CD4-positive, alpha-beta memory T cell (primary cell): Measurements from ENCODE around the gene TENT4B. TPM values are rescaled to one million over a fixed set of nuclear protein-coding genes. Genes with fewer than 3 reads are reported as not detected.

Source experiments
- polyA plus RNA-seq, 2 donors: library from polyadenylated mRNA; unstranded; fragments of 300-500 nt; fragmentation: Illumina TruSeq; gene quantifications; one replicate each; pipeline ENCODE4 v1.2.3, GENCODE V29; 2021
- total RNA-seq, 2 experiments: library from RNA; stranded (reverse); gene quantifications; one replicate each; pipeline ENCODE4 v1.2.3, GENCODE V29; 2021

Gene TENT4B
- total and polyA plus RNA-seq, 4 experiments from 2014 or later: 2.7 to 23.5 (median 15.2) TPM

Other genes starting within 250 kb of the TENT4B start
- gene CNEP1R1, start 128.1 kb upstream of the TENT4B start, total RNA-seq: 10 to 100 TPM; 34.2 to 40.8 TPM
- 10 to 100 TPM; 19.2 to 21.0 TPM for gene CNEP1R1, start 128.1 kb upstream of the TENT4B start, polyA plus RNA-seq
- 10 to 100 TPM; 20.5 to 25.6 TPM for gene HEATR3, start 87.3 kb upstream of the TENT4B start, total RNA-seq
- 1 to 10 TPM; 3.2 to 5.7 TPM for gene HEATR3, start 87.3 kb upstream of the TENT4B start, polyA plus RNA-seq
- 100 to 1,000 TPM; 230 to 235 TPM for gene ADCY7, start 113.2 kb downstream of the TENT4B start, total RNA-seq
- gene ADCY7, start 113.2 kb downstream of the TENT4B start, polyA plus RNA-seq: 10 to 100 TPM; 34.8 to 69.7 TPM
- gene BRD7, start 215.7 kb downstream of the TENT4B start, total RNA-seq: 10 to 100 TPM; 86.6 to 97.7 TPM
- gene BRD7, start 215.7 kb downstream of the TENT4B start, polyA plus RNA-seq: 10 to 100 TPM; 18.1 to 67.3 TPM